C4-2B (cell line): Measurements from ENCODE around the gene HIP1.

ENCODE experiments used
- CTCF ChIP-seq: fragments of 450-650 bp; conservative IDR thresholded peaks from 2 replicates; pipeline ENCODE4 v1.5.1; 2017; ENCODE audit warnings: mild to moderate bottlenecking
- ZFX ChIP-seq: fragments of 450-650 bp; IDR thresholded peaks from 2 replicates; pipeline ENCODE4 v1.6.1; 2017

GRCh38 chr7:75740846-75741497 is 2.2 kb upstream of the HIP1 start:
- TF ChIP-seq CTCF (no peak), ZFX (no peak)
